ENCODE measurements around the gene KRTAP10-12.

The KRTAP10-12 gene

GRCh38 chr21:44710756-44711326 is 13.9 kb downstream of the KRTAP10-12 start:
- FAIRE-seq (no peak), DNase-seq (ENCODE audit: low spot score) (no peak)

DNA sequence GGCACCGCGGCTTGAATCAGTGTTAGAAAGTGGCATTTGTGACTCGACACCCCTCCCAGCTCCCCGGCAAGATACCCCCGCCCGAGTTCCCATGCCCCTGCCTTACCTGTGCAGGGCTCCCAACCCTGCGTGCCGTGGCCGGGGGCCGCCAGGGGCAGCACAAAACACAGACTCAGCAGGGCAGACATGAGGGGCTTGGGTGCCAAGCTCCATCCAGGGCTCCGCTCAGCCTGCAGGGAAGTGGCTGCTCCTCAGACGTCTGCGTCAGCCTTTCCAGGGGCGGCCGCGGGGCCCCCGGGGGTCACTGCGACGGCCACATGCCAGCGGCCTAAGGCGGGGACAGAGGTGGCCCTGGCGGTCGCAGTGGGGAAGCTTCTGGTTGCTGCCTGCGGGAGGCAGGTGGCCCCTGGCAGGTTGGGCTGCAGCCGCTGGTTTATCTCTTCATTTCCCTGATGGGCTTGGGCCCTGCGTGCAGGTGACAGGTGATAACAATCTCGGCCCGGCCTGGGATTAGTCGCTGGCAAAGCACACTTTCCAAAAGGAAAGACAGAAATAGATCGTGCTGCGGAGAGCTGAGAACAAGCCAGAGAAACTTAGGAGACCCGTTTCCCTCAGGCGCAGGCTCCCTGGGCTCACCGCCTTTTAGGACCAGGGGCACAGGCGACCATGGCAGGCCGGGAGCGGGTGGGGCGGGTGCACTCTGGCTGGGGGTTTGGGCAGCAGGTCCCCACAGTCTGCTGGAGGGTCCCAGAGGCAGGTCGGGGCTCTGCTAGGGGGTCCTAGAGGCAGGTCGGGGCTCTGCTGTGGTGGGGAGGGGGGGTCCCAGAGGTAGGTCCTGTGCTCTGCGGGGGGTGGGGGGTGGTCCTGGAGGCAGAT is 14.6 kb downstream of the KRTAP10-12 start, which contains the start of gene TSPEAR:
Gene TSPEAR (minus strand): TSS at position 246 of the 876 bp plus-strand sequence. CDS start 58 bp downstream, at position 188.
- DNase-seq (ENCODE audit: low spot score) (no peak), FAIRE-seq (no peak)

- DNase-seq (ENCODE audit: low spot score) (no peak), FAIRE-seq (no peak)
Observed at GRCh38 chr21:44712203-44713028, 15.4 kb downstream of the KRTAP10-12 start.

GRCh38 chr21:44713130-44713529 is 16.2 kb downstream of the KRTAP10-12 start:
- DNase-seq (ENCODE audit: low spot score) = no peak
- FAIRE-seq = no peak

- FAIRE-seq = no peak
- no peak for DNase-seq (ENCODE audit: low spot score)
Observed at GRCh38 chr21:44713846-44714245, 16.9 kb downstream of the KRTAP10-12 start.

GRCh38 chr21:44714905-44715304 is 17.9 kb downstream of the KRTAP10-12 start:
- FAIRE-seq = no peak

GRCh38 chr21:44716984-44717383 is 20.0 kb downstream of the KRTAP10-12 start:
- DNase-seq (ENCODE audit: low spot score) = no peak
- FAIRE-seq = no peak

More at GRCh38 chr21:44714905-44715304, 17.9 kb downstream of the KRTAP10-12 start:
- no peak for DNase-seq (ENCODE audit: low spot score)

- DNase-seq (ENCODE audit: low spot score) (no peak), FAIRE-seq (no peak)
Observed at GRCh38 chr21:44718093-44718492, 21.1 kb downstream of the KRTAP10-12 start.

- FAIRE-seq (no peak), DNase-seq (ENCODE audit: low spot score) (no peak)
Observed at GRCh38 chr21:44718571-44718970, 21.6 kb downstream of the KRTAP10-12 start.

DNA sequence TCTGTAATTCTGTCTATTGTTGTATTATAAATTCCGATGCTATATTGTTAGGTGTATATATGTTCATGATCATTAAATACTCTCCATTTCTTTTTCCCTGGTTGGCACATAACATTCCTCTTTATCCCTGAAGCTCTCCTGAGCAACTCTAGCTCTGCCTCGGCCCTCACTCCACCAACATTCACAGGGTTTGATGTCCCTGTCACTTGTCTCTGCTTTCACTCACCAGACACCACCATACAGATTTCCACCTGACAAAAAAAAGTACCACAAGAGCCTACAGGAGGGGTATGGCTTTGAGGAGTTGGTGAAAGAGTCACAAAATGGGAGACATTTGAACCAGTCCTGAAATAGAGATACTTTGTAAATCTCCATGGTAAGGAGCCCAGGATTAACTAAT is 23.2 kb downstream of the KRTAP10-12 start:
- FAIRE-seq = no peak
- DNase-seq (ENCODE audit: low spot score) = no peak

- no peak for DNase-seq (ENCODE audit: low spot score)
- no peak for FAIRE-seq
Observed at GRCh38 chr21:44722731-44723130, 25.8 kb downstream of the KRTAP10-12 start.

GRCh38 chr21:44723177-44724131 is 26.5 kb downstream of the KRTAP10-12 start:
- DNase-seq (ENCODE audit: low spot score) = no peak
- no peak for FAIRE-seq

GRCh38 chr21:44724196-44724595 is 27.2 kb downstream of the KRTAP10-12 start:
- no peak for DNase-seq (ENCODE audit: low spot score)
- no peak for FAIRE-seq

DNA sequence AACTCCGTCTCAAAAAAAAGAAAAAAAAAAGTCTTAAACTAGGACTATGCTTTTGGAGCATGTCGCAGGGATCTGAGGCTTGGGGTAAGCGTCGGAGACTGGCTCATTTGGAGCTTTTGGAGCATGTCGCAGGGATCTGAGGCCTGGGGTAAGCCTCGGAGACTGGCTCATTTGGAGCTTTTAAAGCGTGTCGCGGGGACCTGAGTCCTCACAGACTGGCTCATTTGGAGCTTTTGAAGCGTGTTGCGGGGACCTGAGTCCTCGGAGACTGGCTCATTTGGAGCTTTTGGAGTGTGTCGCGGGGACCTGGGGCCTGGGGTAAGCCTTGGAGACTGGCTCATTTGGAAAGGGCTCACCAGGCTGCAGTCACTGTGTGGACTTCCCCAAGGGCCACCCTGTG is 28.0 kb downstream of the KRTAP10-12 start:
- FAIRE-seq (no peak), DNase-seq (ENCODE audit: low spot score) (no peak)

- DNase-seq (ENCODE audit: low spot score) (no peak), FAIRE-seq (no peak)
Observed at GRCh38 chr21:44726826-44727225, 29.9 kb downstream of the KRTAP10-12 start.

GRCh38 chr21:44727321-44727720 is 30.3 kb downstream of the KRTAP10-12 start:
- DNase-seq (ENCODE audit: low spot score) = no peak
- FAIRE-seq = no peak

DNA sequence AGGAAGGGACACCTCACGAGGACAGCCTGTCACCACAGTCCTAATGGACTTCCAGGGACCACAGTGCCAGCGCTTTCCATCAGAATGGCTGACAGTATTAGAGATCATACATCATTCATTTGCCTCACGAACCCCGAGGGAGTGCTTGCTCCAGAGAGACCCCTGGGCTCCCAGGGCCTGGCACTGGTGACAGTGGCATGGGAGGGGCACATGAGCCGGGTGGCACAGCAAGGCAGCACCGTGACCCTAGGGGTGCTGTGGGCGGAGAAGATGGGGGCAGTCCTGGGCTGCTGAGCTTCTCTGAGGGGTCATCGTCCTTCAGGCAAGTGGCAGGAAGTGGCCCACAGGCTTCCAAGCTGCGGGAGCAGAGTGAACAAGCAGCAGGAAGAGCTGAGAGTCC is 30.8 kb downstream of the KRTAP10-12 start:
- FAIRE-seq = no peak

GRCh38 chr21:44728716-44729115 is 31.7 kb downstream of the KRTAP10-12 start:
- DNase-seq (ENCODE audit: low spot score) = no peak
- no peak for FAIRE-seq

More for the DNA sequence above, 30.8 kb downstream of the KRTAP10-12 start:
- no peak for DNase-seq (ENCODE audit: low spot score)

DNA sequence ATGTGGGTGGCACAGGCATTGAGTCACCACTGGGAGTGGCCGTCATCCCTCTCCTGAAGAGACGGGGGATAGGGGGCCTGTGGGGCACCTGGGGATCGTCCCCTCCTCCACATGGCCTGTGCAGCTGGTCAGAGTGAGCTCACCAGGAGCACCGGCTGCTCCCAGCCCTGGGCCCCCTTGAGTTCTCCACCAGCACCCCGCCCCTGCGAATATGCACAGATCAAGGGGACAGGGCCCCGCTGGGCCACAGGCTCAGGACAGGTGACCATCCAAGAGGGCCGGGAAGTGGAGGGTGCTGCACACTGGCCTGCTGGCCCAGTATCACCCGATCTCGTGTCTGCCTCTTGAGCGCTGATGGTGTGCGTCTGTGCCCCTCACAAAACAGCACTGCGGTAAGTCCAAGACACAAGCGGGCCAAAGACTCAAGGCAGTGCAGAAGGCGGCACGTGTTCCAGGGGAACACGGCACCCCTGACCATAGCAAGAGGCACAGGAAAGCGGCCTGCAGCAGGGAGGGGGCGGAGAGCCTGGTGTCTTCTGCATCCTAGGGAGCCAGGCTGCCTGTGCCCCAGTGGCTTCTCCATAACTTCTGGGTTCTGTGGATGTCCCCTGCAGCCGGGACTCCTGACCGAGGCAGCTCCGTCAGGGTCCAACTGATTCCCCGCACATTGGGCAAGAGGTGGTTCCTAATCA is 32.5 kb downstream of the KRTAP10-12 start:
- FAIRE-seq (no peak), DNase-seq (ENCODE audit: low spot score) (no peak)

DNA sequence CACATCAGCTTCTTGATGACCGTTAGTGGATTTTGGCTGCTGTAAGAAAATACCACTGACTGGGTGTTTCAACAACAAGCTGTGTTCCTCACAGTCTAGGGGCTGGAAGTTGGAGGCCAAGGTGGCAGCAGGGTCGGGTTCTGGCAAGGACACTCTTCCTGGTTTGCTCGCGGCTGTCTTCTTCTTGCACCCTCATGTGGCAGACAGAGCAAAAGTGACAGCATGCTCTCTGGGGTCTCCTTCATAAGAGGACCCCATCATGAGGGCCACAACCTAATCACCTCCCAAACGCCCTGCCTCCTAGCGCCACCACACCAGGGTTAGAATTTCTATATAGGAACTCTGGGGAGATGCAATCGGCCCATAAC is 33.0 kb downstream of the KRTAP10-12 start:
- no peak for DNase-seq (ENCODE audit: low spot score)
- no peak for FAIRE-seq

Measured in RCC 7860 (cell line).